Fibroblast of skin of left quadriceps (primary cell): Measurements from ENCODE around the gene SDCCAG8.

Experiments used
- DNase-seq, 2 experiments: peaks; one replicate each; pipeline ENCODE4 v3.0.0-alpha.2; 2013; ENCODE audit warnings: low read depth in 2 of 2

The SDCCAG8 gene

DNA sequence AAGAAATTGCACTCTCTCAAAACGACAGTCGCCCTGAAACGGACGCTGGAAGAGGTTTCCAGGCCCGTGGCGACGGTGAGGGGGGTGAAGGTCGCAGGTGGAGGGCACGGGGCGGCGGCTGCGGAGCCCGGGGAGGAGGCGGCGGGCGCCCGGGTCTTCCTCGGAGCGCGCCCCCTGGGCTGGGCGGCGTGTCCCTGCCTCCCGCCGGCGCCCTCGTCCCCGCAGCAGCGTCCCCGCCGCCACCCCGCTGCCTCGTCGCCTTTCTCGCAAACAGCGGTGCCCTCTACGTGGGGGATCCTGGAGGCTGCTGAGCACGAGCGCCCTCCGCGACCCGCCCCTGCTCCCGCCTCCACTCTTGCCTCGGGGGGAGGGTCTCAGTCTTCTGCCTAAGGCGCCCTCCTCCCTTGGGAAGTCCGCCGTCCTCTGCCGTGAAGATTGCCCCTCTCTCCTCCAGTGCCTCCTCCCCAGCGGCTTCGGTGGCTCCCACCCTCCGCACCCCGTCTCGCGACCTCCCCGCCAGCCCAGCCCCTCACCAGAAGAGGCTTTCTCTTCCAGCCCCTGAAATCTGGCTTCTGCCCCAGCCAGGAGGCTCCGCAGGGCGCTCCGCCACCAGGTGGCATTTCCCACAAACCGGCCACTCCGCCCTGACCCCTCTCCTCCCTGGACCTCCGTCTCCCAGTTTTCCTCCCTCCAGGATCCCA lies 227.4 kb downstream of the SDCCAG8 start:
- DNase-seq = no peak

DNA sequence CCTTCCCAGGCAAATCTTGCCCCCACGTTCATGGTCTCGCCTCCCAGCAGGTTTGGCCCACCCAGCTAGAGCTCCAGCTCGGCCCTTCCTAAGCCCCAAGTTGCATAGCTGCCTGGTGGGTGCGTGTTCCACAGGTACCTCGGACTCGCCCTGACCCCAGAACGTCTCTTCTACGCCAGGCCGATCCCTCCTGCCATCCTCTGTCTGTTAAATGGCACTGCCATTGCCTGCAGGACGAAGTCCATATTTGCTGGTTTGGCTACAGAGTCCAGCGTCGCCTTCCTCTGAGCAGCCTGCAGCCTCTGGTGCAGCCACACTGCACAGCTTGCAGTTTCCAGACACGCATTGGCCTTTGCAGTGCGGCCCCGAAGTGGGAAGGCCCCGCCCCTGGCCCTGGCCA lies 228.1 kb downstream of the SDCCAG8 start:
- DNase-seq = no peak

DNA sequence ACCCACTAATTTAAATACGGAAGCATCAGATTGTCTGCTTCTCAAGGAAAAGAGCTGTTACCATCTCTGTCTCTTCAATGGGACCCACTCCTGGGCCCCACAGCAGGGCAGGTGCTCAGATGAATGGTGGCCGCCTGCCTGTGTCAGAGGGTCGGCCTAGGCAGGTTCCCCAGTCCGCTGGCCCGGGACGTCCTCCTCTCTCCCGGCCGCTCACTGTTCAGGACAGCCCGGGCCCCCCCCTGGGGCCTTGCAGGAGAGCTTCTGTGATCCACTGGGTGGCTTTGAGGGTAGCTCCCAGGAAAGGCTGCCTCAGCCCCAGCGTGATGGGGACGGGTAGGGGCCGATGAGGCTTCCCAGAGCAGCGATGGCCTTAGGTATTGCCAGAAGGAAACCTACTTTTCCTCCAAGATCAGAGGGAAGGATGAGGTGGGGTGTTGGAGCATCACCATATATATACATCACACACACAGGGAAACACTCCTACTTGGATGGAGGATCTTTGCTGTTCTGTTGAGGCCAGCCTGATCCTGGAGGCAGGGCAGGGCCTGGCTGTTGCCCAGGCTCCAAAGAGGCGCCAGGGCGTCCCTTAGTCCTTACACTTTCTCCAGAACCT lies 231.3 kb downstream of the SDCCAG8 start:
- no peak for DNase-seq

DNA sequence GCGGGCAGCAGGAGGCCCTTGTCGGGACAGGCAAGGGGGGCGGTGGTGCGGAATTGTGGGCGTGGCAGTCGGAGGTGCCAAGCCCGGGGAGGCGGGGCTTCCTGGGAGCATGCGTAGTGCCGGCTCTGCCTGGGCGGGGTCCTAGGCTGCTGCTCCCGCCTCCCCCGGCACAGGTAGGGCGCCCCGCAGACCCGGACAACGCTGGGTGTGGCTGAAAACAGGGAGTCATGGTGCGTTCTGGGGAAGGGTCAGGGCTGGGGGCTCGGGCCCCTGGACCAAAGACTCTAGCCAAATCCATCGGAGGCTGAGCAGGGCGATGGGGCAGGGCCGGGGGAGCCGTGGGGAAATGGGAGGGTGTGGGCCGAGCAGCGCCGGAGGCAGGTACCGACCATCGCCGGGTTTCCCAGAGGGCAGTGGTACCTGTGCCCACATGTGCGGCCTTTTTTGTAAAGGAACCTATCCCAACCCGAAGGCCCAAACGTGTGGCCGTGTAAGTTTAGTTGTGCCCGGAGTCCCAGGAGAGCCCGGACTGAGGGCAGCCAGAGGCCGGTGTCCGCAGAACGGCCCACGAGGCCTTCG lies 231.9 kb downstream of the SDCCAG8 start:
- DNase-seq = no peak

DNA sequence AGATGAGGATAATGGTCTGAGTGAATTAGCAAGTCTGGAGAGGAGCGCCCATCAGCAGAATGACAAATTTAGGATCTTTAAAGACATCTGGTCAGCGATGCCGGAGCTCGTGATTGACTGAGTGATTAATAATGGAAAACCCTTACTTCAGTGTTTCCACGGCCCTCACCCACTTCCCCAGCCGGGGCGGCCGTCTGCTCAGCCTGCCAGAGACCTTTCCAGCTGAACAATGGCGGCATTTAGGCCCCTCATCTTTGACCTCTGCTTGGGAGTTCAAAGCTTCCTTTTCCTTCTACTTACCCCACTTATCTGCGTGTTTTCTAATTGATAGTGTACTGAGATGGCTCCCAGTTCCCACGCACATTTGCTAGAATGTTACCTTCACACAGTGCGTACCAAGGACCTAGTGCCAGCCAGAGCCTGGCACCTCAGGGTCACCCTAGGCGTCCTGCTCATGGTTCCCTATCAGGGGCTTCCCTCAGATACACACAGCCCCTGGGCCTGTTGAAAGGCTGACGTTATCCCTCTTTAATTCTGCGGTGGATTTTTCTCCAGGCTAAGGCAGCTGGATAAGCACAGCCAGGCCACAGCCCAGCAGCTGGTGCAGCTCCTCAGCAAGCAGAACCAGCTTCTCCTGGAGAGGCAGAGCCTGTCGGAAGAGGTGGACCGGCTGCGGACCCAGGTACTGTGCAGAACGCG lies 232.8 kb downstream of the SDCCAG8 start:
- DNase-seq = no peak

DNA sequence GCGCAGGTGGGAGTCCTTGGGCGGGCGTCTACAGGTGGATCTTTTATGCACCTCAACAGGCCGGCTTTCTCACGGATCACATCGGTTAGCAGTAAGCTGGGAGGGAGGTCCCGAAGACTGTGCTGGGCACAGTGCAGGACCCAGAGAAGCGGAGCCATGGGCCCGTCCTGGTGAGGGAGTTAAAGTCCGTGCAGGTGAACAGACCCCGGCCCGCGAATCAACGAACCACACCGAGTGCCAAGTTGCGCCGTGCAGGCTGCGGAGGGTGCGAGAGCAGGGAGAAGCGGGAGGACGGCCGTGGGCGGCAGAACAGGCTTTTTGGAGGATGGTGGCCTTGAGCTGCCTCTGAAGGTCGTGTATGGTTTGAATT lies 233.3 kb downstream of the SDCCAG8 start:
- DNase-seq = no peak

DNA sequence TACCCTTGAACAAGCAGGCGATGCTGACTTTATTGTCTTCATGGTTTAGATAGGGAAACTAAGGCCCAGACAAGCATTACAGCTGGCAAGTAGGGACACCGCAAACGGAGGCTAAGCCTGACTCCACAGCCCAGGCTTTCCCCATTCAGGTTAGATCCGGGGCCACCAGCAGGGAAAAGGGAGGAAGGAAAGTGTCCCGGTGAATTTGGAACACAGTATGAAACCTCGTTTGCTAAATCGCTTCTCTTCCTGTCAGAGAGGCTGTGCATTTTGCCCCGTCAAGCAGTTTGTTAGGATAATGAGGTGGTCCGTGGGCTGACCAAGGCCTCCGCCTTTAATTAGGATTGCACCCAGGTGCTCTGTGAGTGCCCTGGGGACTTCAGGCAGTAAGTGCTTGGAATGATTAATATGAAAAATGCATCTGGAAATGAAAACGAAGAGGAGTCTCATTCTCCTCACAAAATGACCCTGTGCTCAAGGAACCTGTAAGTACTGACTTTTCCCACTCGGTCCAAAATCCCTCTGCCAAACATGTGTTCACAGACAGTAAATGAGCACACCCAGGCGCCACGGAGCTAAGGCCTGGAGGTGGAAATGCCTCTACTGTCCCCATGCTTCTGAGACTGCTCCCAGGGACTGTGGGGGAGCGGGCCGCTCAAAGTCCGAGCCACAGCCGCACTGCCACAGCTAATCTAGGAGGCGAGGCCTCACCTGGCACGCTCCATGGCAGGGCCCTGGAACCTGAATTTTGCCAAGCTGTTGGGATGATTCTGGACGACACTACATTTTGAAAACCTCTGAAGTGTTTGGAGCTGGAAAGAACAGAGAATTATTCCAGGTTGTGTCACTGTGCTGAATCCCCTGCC lies 234.1 kb downstream of the SDCCAG8 start:
- DNase-seq = no peak

DNA sequence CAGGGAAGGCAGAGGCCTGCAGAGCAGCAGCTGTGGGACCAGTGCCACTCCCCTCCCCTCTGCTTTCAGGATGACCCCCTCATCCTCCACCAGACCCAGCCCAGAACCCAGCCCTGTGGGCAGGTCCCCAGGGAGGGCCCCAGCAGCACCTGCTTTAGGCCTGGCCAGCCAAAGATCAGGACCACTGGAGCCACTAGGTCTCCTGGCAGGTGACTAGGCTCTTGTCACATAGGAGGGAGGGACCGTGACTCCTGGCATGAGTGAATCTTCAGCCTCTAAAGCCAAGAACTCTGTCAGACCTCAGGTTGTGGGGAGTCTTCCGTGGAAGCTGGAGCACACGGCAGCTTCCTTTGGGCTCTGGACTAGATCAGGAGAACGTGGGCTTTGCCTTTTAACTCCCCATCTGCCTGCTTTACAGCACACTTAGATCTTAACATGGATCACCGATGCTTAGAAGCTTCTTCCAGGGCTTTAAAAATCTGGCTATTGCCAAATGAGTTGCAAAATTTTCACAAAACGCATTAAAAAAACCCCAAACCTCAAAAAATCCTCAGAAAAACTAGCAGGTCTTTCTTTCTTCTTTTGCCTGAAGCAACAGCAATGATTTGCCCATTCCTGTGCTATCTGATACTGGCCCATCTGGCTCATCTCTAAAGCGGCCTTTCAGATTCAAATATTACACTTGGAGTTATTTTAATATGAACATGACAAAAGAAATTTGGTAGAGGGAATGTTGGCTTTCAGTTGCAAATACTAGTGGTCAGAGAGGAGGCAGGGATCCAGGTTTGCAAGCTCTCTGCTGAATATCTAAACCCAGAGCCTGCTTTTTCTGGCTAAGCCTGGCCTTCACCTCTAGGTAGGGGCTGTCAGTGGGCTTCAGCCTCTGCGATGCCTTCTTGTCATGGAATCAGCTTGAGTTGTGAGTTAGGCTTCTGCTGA lies 235.2 kb downstream of the SDCCAG8 start:
- no peak for DNase-seq

DNA sequence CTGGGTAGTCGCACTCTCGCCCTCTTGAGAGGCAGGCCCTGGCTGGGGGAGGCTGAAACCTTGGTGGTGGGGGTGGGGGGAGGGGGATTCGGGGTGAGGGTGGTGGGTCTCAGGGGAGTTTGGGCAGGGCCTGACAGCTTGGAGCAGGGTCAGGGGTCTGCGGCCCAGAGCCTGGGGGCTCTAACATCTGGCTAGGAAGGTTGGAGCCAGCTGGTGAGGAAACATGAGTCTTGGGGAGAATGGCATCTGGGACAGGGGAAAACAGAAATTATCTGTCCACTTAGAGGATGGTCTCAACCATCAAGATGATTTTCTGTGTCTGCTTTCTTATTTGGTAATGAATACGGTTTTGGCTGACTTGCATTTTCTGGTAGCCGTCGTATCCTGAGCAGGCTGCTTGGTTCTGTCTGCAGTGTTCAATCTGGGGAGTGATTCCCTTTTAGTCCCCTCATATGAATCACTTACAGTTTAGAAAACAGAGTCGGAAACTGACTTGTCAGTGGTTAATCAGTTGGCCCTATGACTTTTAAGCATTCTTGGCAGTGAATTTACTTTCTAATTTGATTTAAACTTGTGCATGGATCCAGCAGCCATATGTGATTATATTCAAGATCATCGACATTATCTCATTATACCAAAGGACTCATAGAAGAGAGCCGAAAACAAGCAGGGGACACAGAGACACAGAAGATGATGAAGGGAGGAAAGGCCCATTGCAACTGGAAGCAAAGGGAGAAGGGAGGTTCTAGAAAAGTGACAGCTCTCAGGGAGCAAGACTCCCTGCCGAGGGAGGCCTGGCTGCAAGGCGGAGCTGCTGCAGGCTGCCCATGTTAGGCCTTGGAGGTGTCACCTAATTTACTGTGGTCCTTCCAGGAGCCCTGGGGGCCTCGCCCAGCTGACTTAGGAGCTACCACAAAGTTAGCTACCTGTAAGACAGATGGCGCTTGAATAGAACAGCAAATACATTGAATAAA lies 237.6 kb downstream of the SDCCAG8 start:
- no peak for DNase-seq

DNA sequence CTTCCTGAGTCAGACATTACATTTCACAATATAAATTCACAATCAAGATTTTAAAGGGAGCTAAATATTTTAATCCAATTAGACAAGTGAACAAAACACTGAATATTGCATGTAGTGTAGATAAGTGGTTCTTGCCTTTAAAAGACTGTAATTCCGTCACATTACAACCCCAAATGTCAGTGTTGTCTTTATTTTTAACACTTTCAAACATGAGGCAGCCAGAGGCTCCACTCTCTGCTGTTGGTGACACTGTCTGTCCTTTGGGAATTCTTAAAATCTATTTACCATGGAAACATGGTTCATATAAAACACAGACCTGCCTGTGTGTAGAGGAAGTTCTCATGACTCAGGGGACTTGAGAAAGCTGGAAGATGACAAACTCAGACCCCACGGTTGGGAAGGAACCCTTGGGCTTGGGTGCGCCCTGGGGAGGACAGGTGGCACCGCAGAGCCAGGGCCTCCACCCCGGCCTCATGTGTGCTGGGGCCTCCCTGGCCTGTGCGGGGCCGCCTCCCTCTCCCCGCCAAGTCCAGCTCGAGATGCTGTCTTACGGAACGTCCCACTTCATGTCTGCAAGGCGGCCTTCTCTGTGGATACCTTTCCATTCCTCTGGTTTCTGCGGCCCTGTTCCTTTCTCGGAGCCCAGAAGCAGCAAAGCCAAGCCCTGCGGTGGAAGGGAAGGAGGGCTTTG lies 239.0 kb downstream of the SDCCAG8 start:
- DNase-seq = no peak

DNA sequence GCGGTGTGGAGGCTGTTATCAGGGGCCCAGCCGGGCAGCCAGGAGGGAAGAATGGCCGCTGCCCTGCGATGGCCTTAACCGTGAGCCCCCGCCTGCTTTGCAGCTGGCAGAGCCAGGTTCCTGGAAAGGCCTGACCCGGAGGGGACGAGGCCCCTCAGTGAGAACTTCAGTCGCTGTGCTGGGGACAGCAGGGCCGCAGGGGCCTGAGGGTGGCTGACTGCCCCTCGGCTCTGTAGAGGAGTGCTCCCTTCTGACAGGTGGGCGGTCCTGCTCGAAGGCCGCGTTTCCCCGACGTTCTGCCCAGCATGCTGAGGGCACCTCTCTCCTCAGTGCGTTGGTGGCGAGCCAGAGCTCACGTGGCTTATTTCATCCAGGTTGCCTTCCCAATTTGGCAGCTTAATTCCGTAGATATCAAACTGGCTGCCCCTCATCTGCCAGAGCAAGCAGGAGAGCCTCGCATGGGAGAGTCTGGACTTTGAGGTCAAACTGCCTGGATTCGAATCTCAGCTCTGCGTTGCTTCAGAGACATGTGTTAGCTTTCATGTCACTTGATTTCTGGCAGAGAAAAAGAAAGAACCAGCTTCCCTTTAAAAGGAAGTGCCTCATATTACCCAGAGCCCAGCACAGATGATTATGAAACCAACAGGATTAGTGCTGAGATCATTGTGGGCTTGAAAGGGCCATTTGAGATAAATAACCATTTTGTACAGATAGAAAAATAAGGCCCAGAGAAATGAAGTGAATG lies 239.8 kb downstream of the SDCCAG8 start:
- DNase-seq = no peak

DNA sequence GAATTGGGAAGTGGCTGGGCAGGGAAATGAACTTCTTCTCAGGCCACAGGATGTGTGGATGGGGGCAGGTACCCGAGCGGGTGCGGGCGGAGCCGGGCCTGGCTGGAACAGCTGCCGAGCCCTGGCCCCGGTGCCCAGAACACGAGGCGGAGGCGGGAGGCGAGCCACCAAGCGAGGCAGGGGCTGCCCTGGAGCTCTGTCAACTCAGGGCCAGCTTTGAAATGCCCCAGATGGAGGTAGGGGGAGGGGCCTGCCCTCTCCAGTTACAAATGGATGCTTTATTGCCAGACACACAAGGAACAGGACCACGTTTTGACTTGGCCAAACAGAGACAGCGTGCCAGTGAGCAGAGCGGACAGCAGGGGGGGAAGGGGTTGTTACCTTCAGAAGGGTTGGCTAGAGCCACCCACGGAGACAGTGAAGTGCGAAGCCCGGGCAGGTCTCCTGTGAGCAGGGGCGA lies 240.4 kb downstream of the SDCCAG8 start:
- no peak for DNase-seq

DNA sequence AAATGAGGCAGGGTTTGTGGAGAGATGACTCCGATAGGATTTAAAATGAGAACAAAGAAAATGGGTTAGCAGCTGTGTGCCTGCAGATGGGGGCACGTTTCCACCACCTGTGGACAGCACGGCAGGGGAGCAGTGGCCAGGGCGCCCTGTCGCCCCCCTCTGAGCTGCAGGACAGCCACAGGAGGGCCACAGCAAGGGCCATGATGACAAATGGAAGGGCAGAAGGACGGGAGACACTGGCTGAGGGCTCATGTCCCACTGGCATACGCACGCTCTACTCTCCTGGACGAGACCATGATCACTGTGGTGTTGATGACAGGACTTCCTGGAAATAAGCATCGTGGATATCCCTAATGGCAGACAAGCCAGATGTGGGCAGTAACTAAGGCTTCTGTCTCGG lies 241.0 kb downstream of the SDCCAG8 start:
- DNase-seq = no peak

DNA sequence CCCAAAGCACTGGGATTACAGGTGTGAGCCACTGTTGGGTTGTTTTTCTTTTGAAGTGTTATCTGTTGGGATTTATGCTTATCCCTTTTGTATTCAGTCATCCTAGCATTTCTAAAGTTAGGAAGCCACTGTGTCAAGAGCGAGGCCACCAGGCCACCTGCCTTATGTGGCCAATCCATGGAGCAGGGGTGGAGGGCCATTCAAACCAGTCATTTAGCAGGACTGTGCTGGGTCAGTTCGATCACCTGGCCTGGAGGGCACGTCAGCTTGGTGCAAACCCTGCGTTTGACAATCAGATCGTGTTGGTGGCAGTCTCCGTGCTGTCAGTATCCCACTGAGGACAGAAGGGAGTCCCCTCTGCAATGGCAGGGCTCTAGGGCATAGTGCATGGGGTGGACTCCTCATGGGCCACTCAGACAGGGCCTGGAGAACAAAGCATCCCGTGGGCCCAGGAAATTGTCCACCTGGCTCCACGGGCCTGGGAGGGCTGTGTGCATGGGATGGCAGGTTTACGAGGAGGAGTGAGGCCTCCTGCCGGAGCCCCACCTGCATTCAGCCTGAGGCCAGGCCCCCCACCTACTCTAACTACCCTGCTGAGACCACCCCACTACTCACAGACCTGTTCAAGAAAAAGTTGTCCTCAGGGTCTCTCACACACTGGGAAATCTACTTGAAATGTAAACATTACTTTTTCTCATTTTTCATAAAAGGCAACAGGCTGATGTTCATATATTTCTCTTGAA lies 242.3 kb downstream of the SDCCAG8 start:
- no peak for DNase-seq

DNA sequence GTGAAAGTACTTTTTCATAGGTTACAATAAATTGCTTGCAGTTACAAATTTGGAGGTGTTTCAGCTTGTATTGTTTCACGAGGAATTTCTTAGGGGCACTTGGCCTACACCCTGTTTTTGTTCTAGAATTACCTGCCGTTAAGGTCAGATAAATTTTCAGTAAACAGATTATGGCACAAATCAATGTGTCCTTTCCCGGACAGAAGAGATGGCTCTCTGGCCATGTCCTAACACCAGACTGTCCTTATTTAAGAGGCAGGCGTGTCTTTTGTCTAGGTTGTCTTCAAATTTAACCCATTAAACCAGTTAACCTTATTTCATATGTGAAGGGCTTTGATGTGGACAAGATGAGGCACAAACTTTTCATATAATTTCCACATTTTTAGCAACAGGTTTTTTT lies 243.4 kb downstream of the SDCCAG8 start:
- no peak for DNase-seq

DNA sequence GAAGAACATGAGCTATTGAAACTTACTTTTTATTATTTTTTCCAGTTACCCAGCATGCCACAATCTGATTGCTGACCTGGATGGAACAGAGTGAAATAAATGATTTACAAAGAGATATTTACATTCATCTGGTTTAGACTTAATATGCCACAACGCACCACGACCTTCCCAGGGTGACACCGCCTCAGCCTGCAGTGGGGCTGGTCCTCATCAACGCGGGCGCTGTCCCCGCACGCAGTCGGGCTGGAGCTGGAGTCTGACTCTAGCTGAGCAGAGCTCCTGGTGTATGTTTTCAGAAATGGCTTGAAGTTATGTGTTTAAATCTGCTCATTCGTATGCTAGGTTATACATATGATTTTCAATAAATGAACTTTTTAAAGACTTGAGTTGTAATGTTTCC lies 243.9 kb downstream of the SDCCAG8 start:
- no peak for DNase-seq

DNA sequence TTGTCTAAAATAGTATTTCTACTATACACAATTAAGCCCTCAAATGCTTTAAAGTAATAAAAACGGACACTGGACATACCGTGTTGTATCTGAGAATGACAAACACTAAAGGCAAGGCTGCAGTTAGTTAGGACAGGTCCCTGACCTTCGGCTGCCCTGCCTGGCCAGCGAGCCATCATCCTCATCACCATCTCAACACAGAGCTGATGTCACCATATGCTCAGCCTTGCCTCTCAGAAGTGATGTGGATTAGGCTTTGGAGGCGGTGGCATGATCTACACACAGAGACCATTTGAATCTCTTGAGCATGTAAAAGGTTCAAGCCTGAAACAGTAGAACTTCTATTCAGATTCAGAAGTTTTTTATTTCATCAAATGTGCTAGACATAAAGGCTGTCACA lies 244.7 kb downstream of the SDCCAG8 start:
- no peak for DNase-seq
